Measurements from ENCODE around the gene HECTD2. TPM values are rescaled to one million over a fixed set of nuclear protein-coding genes. Genes with fewer than 3 reads are reported as not detected.

HECTD2 gene
- total RNA-seq, 1 donor from 2014 or later = 1.6 TPM

- no peak for DNase-seq (ENCODE audit: low read depth)
- TF ChIP-seq, protein P1, sequence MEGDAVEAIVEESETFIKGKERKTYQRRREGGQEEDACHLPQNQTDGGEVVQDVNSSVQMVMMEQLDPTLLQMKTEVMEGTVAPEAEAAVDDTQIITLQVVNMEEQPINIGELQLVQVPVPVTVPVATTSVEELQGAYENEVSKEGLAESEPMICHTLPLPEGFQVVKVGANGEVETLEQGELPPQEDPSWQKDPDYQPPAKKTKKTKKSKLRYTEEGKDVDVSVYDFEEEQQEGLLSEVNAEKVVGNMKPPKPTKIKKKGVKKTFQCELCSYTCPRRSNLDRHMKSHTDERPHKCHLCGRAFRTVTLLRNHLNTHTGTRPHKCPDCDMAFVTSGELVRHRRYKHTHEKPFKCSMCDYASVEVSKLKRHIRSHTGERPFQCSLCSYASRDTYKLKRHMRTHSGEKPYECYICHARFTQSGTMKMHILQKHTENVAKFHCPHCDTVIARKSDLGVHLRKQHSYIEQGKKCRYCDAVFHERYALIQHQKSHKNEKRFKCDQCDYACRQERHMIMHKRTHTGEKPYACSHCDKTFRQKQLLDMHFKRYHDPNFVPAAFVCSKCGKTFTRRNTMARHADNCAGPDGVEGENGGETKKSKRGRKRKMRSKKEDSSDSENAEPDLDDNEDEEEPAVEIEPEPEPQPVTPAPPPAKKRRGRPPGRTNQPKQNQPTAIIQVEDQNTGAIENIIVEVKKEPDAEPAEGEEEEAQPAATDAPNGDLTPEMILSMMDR (IDR thresholded peaks at IDR 0.05; ENCODE audit: insufficient read depth, low read length, severe bottlenecking) = no peak
- Histone ChIP-seq H3K4me3 (ENCODE audit: low read depth, low read length) (no peak overlapping the region), H3K36me3 (ENCODE audit: control insufficient read depth, insufficient read depth, low read length) (no peaks in the 10 kb centered on the region), H3K27me3 (ENCODE audit: control insufficient read depth, insufficient read depth, low read length) (no peaks in the 10 kb centered on the region)
- FAIRE-seq = no peak
Measured at GRCh38 chr10:91537614-91538383, 127.7 kb downstream of the HECTD2 start.

DNA sequence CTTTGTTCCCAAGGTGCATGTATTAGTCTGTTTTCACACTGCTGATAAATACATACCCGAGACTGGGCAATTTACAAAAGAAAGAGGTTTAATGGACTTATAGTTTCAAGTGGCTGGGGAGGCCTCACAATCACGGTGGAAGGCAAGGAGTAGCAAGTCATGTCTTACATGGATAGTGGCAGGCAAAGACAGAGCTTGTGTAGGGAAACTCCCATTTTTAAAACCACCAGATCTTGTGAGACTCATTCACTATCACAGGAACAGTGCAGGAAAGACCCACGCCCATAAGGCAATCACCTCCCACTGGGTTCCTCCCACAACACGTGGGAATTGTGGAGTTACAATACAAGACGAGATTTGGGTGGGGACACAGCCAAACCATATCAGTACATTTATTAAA is 129.8 kb downstream of the HECTD2 start:
- DNase-seq (ENCODE audit: low read depth) = no peak
- no peak for FAIRE-seq
- H3K36me3 ChIP-seq (ENCODE audit: control insufficient read depth, insufficient read depth, low read length) = no peaks in the 10 kb centered on the region
- H3K27me3 ChIP-seq (ENCODE audit: control insufficient read depth, insufficient read depth, low read length) = no peaks in the 10 kb centered on the region
- H3K4me3 ChIP-seq (ENCODE audit: low read depth, low read length) = no peak overlapping the region
- TF ChIP-seq, protein P1 (IDR thresholded peaks at IDR 0.05; ENCODE audit: insufficient read depth, low read length, severe bottlenecking) = no peak

DNA sequence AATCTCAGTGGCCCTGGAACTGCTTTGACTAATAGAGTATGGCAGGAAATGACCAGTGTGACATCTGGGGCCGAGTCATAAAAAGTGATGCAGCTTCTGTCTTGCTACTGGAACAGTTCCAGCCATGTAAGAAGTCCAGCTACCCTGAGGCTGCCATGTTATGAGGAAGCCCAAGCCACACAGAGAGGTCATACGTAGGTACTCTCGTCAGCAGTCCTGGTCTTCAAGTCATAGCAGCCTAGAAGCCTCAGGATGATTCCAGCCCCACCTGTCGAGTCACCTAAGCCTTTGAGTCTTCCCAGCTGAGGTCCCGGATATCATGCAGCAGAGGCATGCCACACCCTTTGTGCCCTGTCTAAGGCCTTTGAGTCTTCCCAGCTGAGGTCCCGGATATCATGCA is 130.6 kb downstream of the HECTD2 start:
- DNase-seq (ENCODE audit: low read depth) (peak; percentile 84), FAIRE-seq (peak; percentile 96)
- no peak overlapping the region for H3K4me3 ChIP-seq (ENCODE audit: low read depth, low read length)
- no peaks in the 10 kb centered on the region for H3K27me3 ChIP-seq (ENCODE audit: control insufficient read depth, insufficient read depth, low read length)
- TF ChIP-seq, protein P1 (IDR thresholded peaks at IDR 0.05; ENCODE audit: insufficient read depth, low read length, severe bottlenecking) = no peak
- H3K36me3 ChIP-seq (ENCODE audit: control insufficient read depth, insufficient read depth, low read length) = no peaks in the 10 kb centered on the region

DNA sequence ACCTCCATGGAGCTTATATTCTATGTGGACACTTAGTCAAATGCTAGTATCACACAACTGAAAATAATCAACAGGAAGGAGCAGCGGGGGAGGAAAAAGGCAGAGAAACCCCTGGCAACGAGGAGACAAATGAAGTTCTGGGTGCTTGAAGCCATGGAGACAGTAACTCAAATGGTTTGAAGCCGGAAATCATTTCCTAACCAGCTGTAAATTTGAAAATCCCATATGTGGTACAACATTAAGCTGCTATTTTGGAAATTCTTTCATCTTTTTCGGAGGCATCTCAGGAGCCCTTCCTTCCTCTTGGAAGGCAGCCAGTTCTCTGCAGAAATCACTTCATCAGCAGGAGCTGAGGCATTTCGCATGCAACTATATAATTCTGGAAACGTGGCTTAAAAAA is 131.3 kb downstream of the HECTD2 start:
- FAIRE-seq = no peak
- H3K36me3 ChIP-seq (ENCODE audit: control insufficient read depth, insufficient read depth, low read length) = no peaks in the 10 kb centered on the region
- DNase-seq (ENCODE audit: low read depth) = no peak

DNA sequence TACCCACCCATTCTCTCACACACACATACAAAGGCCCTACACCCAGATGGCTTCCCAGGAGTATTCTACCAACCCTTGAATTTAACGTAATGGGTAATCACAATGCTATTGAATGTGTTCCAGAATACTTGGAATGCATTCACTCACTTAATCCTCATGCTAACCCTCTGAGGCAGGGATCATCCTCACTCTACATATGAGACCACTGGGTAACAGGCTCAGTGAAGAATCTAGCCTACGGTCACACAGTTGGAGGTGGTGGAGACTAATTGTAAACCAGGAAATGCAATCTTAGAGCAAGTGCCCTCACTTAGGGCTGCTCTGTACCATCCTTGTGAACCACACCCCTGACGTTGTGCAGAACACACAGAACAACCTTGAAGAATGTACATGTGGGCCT is 135.2 kb downstream of the HECTD2 start:
- Histone ChIP-seq H3K36me3 (ENCODE audit: control insufficient read depth, insufficient read depth, low read length) (no peaks in the 10 kb centered on the region), H3K4me3 (ENCODE audit: low read depth, low read length) (no peak overlapping the region), H3K27me3 (ENCODE audit: control insufficient read depth, insufficient read depth, low read length) (no peaks in the 10 kb centered on the region)
- no peak for DNase-seq (ENCODE audit: low read depth)
- no peak for FAIRE-seq
- TF ChIP-seq, protein P1 (IDR thresholded peaks at IDR 0.05; ENCODE audit: insufficient read depth, low read length, severe bottlenecking) = no peak

More for the DNA sequence above, 131.3 kb downstream of the HECTD2 start:
- H3K4me3 ChIP-seq (ENCODE audit: low read depth, low read length) = no peak overlapping the region
- no peaks in the 10 kb centered on the region for H3K27me3 ChIP-seq (ENCODE audit: control insufficient read depth, insufficient read depth, low read length)
- TF ChIP-seq, protein P1 (IDR thresholded peaks at IDR 0.05; ENCODE audit: insufficient read depth, low read length, severe bottlenecking) = no peak

DNA sequence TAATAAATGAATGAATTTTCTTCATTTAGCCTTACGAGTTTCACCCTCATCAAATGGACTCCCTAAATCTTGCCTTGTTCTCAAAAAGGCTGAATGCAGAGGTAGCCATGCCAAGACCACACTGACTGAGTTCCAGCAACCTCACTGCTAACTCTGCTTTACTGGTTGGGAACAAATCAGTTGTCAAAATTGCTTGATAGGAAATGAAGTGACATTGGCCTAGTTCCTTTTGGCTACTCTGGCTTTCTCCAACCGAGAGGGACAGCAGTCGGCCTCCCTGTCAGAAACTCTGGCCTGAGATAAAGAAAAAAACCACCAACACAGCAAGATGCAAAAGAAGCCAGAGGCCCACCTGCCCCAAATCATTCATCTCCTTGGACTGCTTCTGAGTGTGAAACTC is 135.7 kb downstream of the HECTD2 start:
- DNase-seq (ENCODE audit: low read depth) = no peak
- Histone ChIP-seq H3K4me3 (ENCODE audit: low read depth, low read length) (no peak overlapping the region), H3K27me3 (ENCODE audit: control insufficient read depth, insufficient read depth, low read length) (no peaks in the 10 kb centered on the region), H3K36me3 (ENCODE audit: control insufficient read depth, insufficient read depth, low read length) (no peaks in the 10 kb centered on the region)
- TF ChIP-seq, protein P1 (IDR thresholded peaks at IDR 0.05; ENCODE audit: insufficient read depth, low read length, severe bottlenecking) = no peak
- FAIRE-seq = no peak
